GM18519 (cell line): Measurements from ENCODE around the gene CMKLR1.

ENCODE experiments used
- ATAC-seq: cut with Tn5 transposase; IDR thresholded peaks from one replicate; pipeline ENCODE4 v1.9.1; 2021; ENCODE audit warnings: mild to moderate bottlenecking, moderate library complexity; ENCODE audit not compliant: unreplicated experiment, low FRiP score

The CMKLR1 gene

GRCh38 chr12:108338915-108339657 lies at the start of gene CMKLR1:
CMKLR1 (minus strand) TSS chr12:108339311; CDS start chr12:108293591, 45,720 bp downstream.
- ATAC-seq: no peak

- ATAC-seq: no peak
Measured at GRCh38 chr12:108387771-108388170, 48.7 kb upstream of the CMKLR1 start.

- no peak for ATAC-seq
Measured at GRCh38 chr12:108386709-108387360, 47.7 kb upstream of the CMKLR1 start.

GRCh38 chr12:108382437-108382801 lies 43.3 kb upstream of the CMKLR1 start:
- ATAC-seq: no peak

- ATAC-seq: no peak
Measured at GRCh38 chr12:108381787-108382436, 42.8 kb upstream of the CMKLR1 start.

GRCh38 chr12:108380382-108380781 lies 41.3 kb upstream of the CMKLR1 start:
- no peak for ATAC-seq

GRCh38 chr12:108379823-108380222 lies 40.7 kb upstream of the CMKLR1 start:
- ATAC-seq: no peak

GRCh38 chr12:108378926-108379325 lies 39.8 kb upstream of the CMKLR1 start:
- no peak for ATAC-seq

- no peak for ATAC-seq
Measured at GRCh38 chr12:108377260-108377659, 38.1 kb upstream of the CMKLR1 start.

GRCh38 chr12:108375986-108376663 lies 37.0 kb upstream of the CMKLR1 start:
- no peak for ATAC-seq

- no peak for ATAC-seq
Measured at GRCh38 chr12:108374596-108375320, 35.6 kb upstream of the CMKLR1 start.

- no peak for ATAC-seq
Measured at GRCh38 chr12:108373111-108373510, 34.0 kb upstream of the CMKLR1 start.

- ATAC-seq: no peak
Measured at GRCh38 chr12:108371801-108372344, 32.8 kb upstream of the CMKLR1 start.

- no peak for ATAC-seq
Measured at GRCh38 chr12:108370415-108370814, 31.3 kb upstream of the CMKLR1 start.

- ATAC-seq: no peak
Measured at GRCh38 chr12:108369736-108370396, 30.8 kb upstream of the CMKLR1 start.

GRCh38 chr12:108368089-108368488 lies 29.0 kb upstream of the CMKLR1 start:
- ATAC-seq: no peak

- ATAC-seq: no peak
Measured at GRCh38 chr12:108367436-108367835, 28.3 kb upstream of the CMKLR1 start.

GRCh38 chr12:108365324-108365723 lies 26.2 kb upstream of the CMKLR1 start:
- ATAC-seq: no peak

GRCh38 chr12:108364879-108365278 lies 25.8 kb upstream of the CMKLR1 start:
- no peak for ATAC-seq

GRCh38 chr12:108363565-108363964 lies 24.5 kb upstream of the CMKLR1 start:
- no peak for ATAC-seq
